Stimulated activated CD4-positive, alpha-beta T cell treated with anti-CD3 and anti-CD28 coated beads, Interleukin-2, amount 100 ng/mL, for 24 hours (primary cell): ENCODE data around the gene FBLN2.

Experiments
- DNase-seq, 2 donors: peaks; one replicate each; pipeline ENCODE4 v3.0.0-alpha.2; 2020

FBLN2 gene

DNA sequence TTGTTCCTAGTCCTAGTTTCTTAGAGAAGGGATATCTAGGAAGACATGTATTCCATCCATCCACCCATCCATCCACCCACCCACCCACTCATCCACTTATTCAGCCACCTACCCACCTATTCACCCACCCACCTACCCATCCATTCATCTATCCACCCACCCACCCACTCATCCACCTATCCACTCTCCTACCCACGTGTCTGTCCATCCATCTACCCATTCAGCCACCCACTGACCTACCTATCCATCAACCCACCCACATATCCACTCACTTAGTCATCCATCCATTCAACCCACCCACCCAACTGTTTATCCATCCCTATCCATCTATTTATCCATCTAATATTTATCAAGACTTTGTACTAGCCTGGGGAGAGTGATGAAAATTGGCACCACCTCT is 120.5 kb downstream of the FBLN2 start:
- no peak for DNase-seq

DNA sequence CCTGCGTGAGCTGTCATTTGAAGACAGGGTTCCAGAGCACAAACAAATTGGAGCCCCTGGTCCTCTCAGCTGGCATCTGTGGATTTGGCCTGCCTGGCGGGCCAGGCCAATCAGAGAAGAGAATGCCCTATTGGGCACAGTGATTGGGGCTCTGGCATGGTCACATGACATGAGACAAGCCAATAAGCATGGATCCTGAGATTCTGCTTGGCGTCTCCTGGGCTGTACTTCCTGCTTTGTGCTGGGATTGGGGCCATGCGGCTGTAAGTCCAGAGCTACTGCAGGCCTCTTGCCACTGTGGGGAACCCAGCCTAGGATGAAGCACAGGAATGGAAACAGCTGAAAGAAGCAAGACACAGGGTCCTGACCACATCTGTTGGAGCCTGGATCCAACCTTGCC is 121.4 kb downstream of the FBLN2 start:
- no peak for DNase-seq

DNA sequence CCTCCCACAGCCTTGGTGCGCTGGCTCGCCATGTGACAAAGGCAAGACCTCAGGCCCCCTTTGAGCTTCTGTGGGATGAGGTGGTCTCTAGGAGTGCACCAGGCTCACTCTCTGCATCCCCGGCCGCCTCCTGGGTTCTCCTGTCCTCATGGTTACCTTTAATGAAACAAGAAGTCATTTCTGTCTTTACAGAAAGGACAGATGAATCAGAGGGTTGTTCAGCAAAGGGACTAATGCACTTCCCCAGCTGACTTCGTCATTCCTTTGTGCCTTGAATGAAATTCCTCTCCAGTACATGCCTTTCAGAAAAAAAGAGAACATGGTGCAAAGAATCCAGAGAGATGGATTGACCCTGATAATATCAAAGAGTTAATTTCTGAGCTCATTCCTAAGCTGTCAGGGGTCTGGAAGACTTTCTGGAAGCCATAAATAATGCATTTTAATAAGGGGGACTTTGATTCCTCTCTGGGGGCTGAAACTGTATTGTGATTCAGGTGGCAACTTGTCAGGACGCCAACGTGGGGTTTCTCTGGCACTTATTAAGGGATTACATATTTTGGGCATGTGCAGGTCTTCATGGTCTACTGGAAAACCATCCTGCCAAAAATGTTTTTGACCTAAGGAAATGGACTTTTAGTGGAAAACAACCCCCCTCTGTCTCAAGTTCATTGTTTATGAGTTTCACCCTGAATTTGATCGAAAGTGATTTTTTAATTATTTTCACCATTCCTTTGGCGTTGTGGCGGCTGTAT is 122.7 kb downstream of the FBLN2 start:
- no peak for DNase-seq

DNA sequence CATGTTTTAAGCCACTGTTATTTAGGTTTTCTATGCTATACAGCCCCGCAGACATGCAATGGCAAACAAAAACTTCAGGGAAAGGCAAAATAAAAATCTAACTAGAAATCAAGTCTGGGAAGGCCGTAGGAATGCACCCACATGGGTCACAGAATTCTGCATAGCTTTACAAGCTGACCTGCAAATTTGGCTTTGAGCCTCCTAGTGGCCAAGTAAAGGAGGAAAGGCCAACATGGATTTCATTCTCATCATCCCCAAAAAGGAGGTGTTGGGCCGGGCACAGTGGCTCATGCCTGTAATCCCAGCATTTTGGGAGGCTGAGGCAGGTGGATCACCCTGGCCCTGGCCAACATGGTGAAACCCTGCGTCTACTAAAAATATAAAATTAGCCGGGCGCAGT is 124.3 kb downstream of the FBLN2 start:
- no peak for DNase-seq

DNA sequence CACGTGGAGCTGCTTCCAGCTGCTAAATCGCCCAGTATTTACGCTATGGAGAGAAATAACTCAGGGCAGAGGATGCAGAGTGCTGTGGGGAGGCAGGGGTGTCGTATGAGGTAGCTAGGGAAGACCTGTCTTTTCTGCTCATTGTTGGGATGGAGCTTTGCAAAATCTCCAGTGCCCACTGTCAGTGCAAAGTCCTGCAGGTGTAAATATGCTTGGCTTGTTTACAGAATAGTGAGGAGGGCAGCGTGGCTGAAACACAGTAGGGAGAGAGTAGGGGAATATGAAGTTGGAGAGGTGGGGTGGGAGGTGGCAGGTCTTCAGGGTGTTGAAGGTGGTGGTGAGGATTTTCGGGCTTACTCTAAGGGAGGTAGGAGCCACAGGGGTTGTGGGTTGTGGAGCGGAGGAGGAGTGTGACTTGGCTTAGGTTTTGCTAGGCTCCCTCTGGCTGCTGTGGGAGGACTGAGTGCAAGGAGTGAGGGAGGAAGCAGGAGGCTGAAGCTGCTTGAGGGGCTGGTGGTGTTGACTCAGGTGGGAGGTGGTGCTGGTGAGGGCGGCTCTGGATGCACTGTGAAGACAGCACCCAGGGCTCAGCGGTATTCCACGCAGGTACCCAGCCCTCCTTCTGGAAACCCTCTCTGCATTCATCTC is 125.7 kb downstream of the FBLN2 start:
- no peak for DNase-seq

DNA sequence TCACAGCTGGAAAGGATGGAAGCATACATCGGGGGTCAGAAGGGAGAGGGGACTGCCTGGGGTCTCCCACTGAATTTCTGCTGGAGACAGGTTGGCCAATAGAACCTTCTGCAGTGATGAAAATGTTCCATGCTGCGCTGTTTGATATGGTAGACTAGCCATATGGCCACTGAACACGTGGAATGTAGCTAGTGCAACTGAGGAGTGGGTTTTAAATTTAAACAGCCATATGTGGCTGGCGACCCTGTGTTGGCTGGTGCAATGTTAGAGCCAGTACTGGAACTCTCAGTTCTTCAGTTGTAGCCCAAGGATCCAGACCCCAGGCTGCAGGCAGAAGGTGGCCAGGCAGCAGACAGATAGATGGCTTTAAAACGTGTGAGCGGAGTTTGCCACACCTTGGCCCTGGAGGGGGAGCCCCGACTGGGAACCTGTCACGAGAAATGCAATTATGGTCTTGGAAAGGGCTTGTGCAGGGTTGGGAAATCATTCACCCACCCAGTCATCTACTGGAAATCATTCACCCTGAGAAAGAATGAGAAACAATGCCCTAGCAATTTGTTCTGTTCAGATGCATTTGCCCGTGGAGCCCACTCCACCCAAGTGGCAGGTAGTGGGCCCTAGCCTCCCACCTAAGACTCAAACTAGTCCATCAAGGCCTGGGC is 127.6 kb downstream of the FBLN2 start:
- DNase-seq: no peak

DNA sequence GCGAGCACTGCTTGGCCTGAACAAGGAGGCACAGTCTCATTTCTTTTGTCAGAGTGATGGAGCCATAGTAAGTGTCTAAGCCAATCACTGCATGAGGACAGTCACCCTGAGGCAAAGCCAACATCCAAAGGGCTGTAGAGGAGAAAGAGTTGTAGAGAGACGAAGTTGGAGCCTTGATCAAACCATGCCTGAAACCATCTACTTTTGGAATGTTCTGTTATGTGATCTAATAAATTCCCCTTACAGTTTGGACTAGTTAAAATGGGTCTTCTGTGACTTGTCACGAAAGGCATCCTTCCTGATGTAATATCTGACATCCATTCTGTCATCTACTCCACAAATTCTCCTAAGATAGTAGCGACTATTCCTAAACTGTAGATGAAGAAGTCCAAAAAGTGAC is 128.3 kb downstream of the FBLN2 start:
- no peak for DNase-seq

DNA sequence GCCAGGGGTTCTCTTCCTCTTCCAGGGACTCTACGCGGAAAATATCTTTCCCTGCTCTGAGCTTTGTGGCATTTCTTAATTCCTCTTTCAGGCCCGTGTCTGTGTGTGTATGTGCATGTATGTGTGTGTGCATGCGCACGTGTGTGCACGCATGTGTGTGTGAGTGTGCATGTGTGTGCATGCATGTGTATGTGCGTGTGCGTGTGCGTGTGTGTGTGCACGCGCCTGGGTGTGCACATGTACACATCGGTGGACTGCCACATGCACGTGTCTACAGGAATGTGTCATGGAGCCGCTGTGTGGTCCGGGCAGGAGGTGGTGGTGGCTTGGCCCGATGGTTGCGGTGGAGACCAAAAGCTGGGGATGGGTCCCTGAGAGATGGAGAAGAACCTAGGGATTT is 133.0 kb downstream of the FBLN2 start:
- DNase-seq: no peak

DNA sequence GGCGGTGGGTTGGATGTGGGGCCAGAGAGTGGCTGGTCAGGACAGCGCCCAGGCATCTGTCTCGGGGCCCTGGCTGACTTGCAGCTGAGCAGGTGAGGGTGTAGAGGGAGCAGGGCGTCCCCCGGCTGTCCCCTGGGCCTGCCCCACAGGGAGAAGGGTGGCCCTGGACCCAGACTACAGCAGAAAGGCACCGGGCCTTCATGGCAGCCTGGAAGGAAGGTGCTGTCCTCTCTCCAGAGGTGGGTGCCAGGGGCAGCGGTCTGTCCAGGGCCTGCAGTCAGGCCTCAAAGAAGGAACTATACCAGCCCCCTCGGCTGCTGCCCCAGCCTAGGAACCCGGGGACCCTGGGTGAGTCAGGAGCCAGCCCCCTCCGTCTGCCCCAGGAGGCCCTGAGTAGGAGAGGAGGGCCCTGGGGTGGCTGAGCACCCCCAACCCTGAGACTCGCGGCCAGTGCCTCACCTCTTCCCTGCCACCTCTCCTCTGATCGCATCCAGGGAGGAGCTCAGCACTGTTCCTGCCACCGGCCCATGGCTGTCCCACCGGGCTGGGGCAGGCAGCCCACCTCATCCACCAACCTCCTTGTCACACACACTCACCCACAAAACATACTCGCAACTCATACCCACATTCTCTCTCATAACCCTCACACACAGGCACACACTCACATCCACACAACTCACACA is 133.5 kb downstream of the FBLN2 start:
- no peak for DNase-seq

DNA sequence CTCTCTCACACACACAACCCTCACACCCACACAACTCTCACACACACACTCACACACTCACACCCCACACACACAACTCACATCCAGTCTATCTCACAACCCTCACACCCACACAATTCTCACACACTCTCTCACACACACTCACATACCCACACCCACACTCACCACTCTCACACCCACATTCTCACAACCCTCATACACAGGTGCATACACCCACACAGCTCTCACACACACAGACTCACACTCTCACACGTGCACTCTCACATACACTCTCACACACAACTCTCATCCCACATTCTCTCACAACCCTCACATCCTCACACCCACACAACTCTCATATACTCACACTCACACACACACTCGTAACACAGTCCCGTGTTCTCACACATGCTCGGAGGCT is 134.4 kb downstream of the FBLN2 start:
- DNase-seq: no peak

DNA sequence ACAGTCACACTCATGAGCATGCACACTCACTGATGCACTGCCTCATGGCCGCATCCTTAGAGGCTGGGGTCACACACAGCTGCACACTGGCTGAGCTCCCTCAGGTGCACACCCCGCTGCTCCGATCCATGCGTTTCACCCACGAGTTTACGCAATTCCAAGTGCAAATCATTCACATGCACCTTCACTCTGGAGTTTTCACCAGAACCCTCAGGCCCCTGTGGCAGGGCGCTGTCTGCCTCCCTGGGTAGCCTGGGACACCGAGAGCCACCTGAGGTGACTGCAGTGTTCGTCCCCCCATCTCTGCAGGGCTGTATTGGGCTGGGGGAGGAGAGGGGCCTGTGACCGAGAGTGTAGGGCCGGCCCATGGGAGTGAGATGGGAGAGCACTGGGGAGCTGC is 134.8 kb downstream of the FBLN2 start:
- no peak for DNase-seq

DNA sequence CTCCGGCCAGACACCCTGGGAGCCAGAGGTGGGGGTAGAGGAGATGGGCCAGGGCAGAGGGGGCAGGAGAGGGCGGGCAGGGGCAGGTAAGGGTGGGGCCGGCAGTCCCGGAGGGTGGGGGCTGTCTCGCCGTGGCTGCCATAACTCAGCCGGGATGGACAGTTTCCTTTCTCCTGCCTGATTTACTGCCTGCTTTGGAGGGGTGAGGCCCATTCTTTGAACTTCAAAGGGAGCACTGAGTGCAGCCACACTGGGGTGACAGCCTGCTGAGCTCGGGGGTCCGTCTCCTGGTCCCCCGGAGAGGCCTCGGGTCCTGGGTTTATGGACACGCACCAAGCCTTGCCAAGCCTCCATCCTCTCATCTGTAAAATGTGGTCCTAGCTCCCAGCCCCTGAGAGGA is 135.4 kb downstream of the FBLN2 start:
- no peak for DNase-seq

DNA sequence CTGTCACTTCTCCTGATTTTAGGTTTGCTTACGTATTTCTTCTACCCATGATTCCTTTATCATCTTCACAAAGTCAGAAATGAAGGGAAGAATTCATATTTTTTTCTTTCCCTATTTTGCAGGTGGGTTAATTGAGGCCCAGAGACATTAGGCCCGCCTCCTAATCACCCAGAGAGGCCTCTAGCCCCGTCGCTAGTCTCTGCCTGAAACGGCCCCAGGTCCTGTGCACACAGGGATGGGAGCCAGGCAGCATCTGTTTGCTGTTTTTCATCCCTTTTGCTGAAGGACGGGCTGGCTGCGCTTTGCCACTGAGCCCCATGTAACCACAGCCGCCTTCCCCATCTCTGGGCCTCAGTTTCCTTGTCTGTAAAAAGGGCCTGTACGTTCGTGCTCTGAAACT is 135.9 kb downstream of the FBLN2 start:
- DNase-seq: no peak

DNA sequence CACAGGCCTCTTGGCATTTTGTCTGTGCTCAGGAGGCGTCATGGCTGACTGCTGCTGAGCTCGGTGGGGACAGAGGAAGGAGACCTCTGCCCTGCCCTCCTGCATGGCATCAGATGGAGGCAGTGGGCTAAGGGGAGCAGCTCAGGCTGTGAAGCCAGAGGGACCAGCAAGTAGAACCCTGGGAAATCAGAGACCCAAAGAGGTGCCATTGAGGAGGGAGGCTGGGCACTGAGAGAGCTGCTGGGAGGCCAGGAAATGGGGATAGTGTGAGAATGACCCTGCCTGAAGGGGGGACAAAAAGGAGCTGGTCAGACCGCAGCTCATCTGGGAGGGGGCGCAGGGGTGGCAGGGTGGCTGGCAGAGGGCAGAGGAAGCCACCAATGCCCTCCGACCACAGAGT is 136.8 kb downstream of the FBLN2 start:
- DNase-seq: no peak

DNA sequence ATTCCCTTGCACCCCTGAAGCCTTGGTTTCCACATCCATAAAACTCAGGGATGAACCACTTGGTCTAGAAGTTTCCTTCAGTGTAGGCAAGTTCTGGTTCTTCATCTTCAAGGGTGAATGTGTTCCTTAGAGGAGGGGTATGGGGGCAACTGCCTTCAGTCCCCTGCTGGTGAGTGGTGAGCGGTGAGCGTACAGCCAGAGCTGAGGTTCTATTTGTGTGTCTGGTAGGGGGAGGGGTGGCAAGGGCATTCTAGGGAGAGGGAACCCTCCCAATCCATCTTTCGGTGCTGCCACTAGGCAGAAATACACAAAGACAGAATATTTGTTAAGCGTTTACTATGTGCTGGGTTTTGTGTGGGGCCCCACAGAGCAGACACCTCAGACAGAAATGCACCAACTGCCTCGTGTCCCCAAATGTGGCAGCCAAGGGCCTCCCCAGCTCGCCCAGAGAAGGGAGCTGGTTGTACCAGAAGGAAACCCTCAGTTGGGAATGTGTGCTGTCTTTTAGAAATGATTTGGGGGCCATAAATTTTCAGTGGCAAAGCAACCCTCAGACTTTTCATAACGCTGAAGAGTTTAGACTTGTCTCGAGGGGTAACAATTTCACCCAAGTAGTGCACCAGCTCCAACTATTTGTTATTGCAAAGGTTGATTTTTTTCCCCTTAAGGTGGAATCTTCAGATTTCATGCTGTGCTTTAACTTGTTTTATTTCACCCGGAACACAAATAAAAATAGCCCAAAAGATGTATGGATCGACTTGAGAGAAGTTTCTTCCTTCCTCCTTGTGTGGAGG is 137.6 kb downstream of the FBLN2 start:
- no peak for DNase-seq

DNA sequence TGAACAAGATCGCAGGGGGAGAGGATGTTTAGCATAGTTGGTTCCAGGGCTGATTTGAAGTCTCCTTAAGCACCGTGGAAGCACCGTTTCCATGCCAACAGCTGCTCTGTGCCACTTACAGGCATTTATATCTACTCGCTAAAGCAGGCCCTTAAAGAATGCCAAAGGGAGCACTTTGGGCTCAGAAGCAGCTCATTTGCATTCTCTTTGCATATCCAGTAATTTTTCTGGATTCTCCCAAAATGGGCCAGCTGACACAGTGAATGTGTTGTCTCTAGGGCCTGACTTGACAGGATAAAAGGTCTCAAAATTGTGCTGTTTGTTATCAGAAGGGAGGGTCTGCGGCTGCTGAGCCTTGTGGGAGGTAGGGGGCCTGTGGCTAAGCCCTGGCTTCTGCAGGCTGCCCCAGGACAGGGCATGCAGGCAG is 138.6 kb downstream of the FBLN2 start:
- DNase-seq: no peak
